Measurements from ENCODE around the gene PRR13. TPM values are rescaled to one million over a fixed set of nuclear protein-coding genes. Genes with fewer than 3 reads are reported as not detected.
A peak's percentile ranks its signal among the peaks of the same experiment; 100 is the strongest.

The PRR13 gene
- total and polyA plus RNA-seq, 2 experiments from 2014 or later = 150 to 457 TPM

GRCh38 chr12:53461591-53461990 lies 20.1 kb downstream of the PRR13 start:
- H3K9me3 ChIP-seq (ENCODE audit: low read depth) = no peaks in the 10 kb centered on the region
- TF ChIP-seq EZH2phosphoT487 (IDR thresholded peaks at IDR 0.05; ENCODE audit: low read depth, severe bottlenecking, unreplicated experiment) = no peak
- TF ChIP-seq CTCF (IDR thresholded peaks at IDR 0.05; ENCODE audit: poor library complexity) = no peak
- no peak for TF ChIP-seq EZH2 (IDR thresholded peaks at IDR 0.05; ENCODE audit: borderline replicate concordance)
- no peaks in the 10 kb centered on the region for H3K36me3 ChIP-seq (replicated peaks; ENCODE audit: insufficient read depth, low read depth)
- peaks cover 98% of the 10 kb centered on the region for H4K20me1 ChIP-seq (ENCODE audit: insufficient read depth, poor library complexity, severe bottlenecking)
- H3K4me1 ChIP-seq (ENCODE audit: insufficient read depth) = no peaks in the 10 kb centered on the region
- no peak overlapping the region for H3K4me2 ChIP-seq
- DNase-seq (ENCODE audit: low spot score) = no peak
- H3K4me3 ChIP-seq = no peak overlapping the region
- 95% methylated on average over 8 of the region's 8 CpGs for WGBS (ENCODE audit: low lambda C conversion rate, missing lambda C conversion rate)
- H3K27me3 ChIP-seq = no peaks in the 10 kb centered on the region
- H2AFZ ChIP-seq = no peak overlapping the region
- H3K79me2 ChIP-seq = peaks cover 99% of the 10 kb centered on the region
- H3K27ac ChIP-seq = no peak overlapping the region
- H3K9me2 ChIP-seq (replicated peaks; ENCODE audit: insufficient read depth) = no peaks in the 10 kb centered on the region

DNA sequence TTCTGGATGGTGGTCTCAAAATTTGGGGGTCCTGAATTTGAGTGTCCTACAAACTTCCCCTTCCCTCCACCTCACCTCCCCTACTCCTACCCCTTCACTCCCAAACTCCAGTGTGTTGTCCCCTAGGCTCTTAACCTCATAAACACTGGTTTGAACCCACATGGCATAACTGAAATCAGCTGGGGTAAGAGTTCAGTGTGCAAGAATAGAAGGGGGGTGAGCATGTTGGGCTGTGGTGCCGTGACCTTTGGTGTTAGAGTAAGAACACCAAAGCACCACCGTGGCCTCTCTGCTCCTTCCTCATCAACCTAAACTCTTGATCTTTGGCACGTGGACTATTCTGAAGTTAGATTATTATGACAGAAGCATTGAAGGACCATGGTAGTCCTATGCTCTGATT lies 21.4 kb downstream of the PRR13 start:
- H3K27ac ChIP-seq = no peak overlapping the region
- H2AFZ ChIP-seq = no peak overlapping the region
- no peak overlapping the region for H3K4me3 ChIP-seq
- H3K9me3 ChIP-seq (ENCODE audit: low read depth) = no peaks in the 10 kb centered on the region
- TF ChIP-seq CTCF (IDR thresholded peaks at IDR 0.05; ENCODE audit: poor library complexity) = no peak
- no peak for TF ChIP-seq EZH2 (IDR thresholded peaks at IDR 0.05; ENCODE audit: borderline replicate concordance)
- no peak for TF ChIP-seq EZH2phosphoT487 (IDR thresholded peaks at IDR 0.05; ENCODE audit: low read depth, severe bottlenecking, unreplicated experiment)
- H3K9me2 ChIP-seq (replicated peaks; ENCODE audit: insufficient read depth) = no peaks in the 10 kb centered on the region
- H3K79me2 ChIP-seq = peaks cover 99% of the 10 kb centered on the region
- no peak for DNase-seq (ENCODE audit: low spot score)
- H3K4me2 ChIP-seq = no peak overlapping the region
- no peaks in the 10 kb centered on the region for H3K27me3 ChIP-seq
- peaks cover 96% of the 10 kb centered on the region for H4K20me1 ChIP-seq (ENCODE audit: insufficient read depth, poor library complexity, severe bottlenecking)
- no peaks in the 10 kb centered on the region for H3K4me1 ChIP-seq (ENCODE audit: insufficient read depth)
- WGBS (ENCODE audit: low lambda C conversion rate, missing lambda C conversion rate) = 86% methylated on average over 3 of the region's 3 CpGs
- no peaks in the 10 kb centered on the region for H3K36me3 ChIP-seq (replicated peaks; ENCODE audit: insufficient read depth, low read depth)

GRCh38 chr12:53463802-53464560 lies 22.4 kb downstream of the PRR13 start:
- Histone ChIP-seq H3K4me1 (ENCODE audit: insufficient read depth) (no peaks in the 10 kb centered on the region), H4K20me1 (ENCODE audit: insufficient read depth, poor library complexity, severe bottlenecking) (peaks cover 93% of the 10 kb centered on the region), H3K27ac (peak overlapping the region; percentile 16), H3K4me2 (no peak overlapping the region), H2AFZ (no peak overlapping the region), H3K9me2 (replicated peaks; ENCODE audit: insufficient read depth) (no peaks in the 10 kb centered on the region), H3K79me2 (peaks cover 99% of the 10 kb centered on the region), H3K36me3 (replicated peaks; ENCODE audit: insufficient read depth, low read depth) (no peaks in the 10 kb centered on the region), H3K4me3 (no peak overlapping the region), H3K27me3 (no peaks in the 10 kb centered on the region), H3K9me3 (ENCODE audit: low read depth) (no peaks in the 10 kb centered on the region)
- DNase-seq (ENCODE audit: low spot score) = no peak
- no peak for TF ChIP-seq EZH2 (IDR thresholded peaks at IDR 0.05; ENCODE audit: borderline replicate concordance)
- TF ChIP-seq EZH2phosphoT487 (IDR thresholded peaks at IDR 0.05; ENCODE audit: low read depth, severe bottlenecking, unreplicated experiment) = no peak
- TF ChIP-seq CTCF (IDR thresholded peaks at IDR 0.05; ENCODE audit: poor library complexity) = no peak
- 76% methylated on average over 5 of the region's 5 CpGs for WGBS (ENCODE audit: low lambda C conversion rate, missing lambda C conversion rate)
